ENCODE measurements around the gene HIVEP3.

DNA sequence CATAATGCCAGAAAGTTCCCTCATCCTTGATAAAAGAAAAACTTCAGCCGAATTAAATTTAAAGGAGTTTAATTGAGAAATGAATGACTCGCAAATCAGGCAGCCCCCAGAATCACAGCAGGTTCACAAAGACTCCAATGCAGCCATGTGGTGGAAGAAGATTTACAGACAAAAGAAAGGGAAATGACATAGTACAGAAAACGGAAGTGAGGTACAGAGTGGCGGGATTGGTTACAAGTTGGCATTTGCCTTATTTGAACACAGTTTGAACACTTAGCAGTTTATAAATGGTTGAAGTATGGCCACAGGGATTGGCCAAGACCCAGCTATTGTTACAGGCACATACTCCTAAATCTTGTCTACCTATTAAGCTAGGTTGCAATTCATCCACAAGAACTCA lies 46.6 kb downstream of the HIVEP3 start:
- TF ChIP-seq, protein P1, sequence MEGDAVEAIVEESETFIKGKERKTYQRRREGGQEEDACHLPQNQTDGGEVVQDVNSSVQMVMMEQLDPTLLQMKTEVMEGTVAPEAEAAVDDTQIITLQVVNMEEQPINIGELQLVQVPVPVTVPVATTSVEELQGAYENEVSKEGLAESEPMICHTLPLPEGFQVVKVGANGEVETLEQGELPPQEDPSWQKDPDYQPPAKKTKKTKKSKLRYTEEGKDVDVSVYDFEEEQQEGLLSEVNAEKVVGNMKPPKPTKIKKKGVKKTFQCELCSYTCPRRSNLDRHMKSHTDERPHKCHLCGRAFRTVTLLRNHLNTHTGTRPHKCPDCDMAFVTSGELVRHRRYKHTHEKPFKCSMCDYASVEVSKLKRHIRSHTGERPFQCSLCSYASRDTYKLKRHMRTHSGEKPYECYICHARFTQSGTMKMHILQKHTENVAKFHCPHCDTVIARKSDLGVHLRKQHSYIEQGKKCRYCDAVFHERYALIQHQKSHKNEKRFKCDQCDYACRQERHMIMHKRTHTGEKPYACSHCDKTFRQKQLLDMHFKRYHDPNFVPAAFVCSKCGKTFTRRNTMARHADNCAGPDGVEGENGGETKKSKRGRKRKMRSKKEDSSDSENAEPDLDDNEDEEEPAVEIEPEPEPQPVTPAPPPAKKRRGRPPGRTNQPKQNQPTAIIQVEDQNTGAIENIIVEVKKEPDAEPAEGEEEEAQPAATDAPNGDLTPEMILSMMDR (IDR thresholded peaks at IDR 0.05) = no peak
- no peak for TF ChIP-seq EZH2 (IDR thresholded peaks at IDR 0.05; ENCODE audit: borderline replicate concordance, insufficient read depth, low read depth, low read length, poor library complexity, severe bottlenecking)
